ENCODE results near the gene MRPL53. TPM values are rescaled to one million over a fixed set of nuclear protein-coding genes. Genes with fewer than 3 reads are reported as not detected.

The MRPL53 gene
- total and polyA plus RNA-seq, 2 of the 13 experiments (the other 11 are each of a cell fraction or from before 2014, with no cell fraction given): 34.3 to 51.9 TPM

GRCh38 chr2:74454654-74455511 lies 17.6 kb downstream of the MRPL53 start, which contains the start of gene INO80B (continued):
- TF ChIP-seq MLLT10 (CRISPR knock-in tag; IDR thresholded peaks at IDR 0.05) (no peak), PAF1 (CRISPR knock-in tag; IDR thresholded peaks at IDR 0.05) (no peak), ZNF24 (IDR thresholded peaks at IDR 0.05) (peak; percentile 80; the same call in 1 of the 2 replicates), ZNF850 (CRISPR knock-in tag; conservative IDR thresholded peaks at IDR 0.05) (no peak), IKZF5 (CRISPR knock-in tag; IDR thresholded peaks at IDR 0.05) (peak; percentile 97), ZNF782 (CRISPR knock-in tag; IDR thresholded peaks at IDR 0.05; ENCODE audit: borderline replicate concordance) (peak; percentile 88; the same call in 1 of the 2 replicates), RFXAP (CRISPR knock-in tag; IDR thresholded peaks at IDR 0.05; ENCODE audit: borderline replicate concordance) (peak; percentile 81; the same call in 1 of the 2 replicates), ZNF101 (CRISPR knock-in tag; IDR thresholded peaks at IDR 0.05; ENCODE audit: borderline replicate concordance, low read depth) (no peak), ETV6 (CRISPR knock-in tag; conservative IDR thresholded peaks at IDR 0.05) (peak; percentile 94), ZNF280D (CRISPR knock-in tag; IDR thresholded peaks at IDR 0.05) (peak; percentile 91; the same call in 1 of the 2 replicates), KLF6 (CRISPR knock-in tag; IDR thresholded peaks at IDR 0.05) (0 out of 2 replicates have a peak, but pooled peaks have one; percentile 48), ZNF468 (CRISPR knock-in tag; IDR thresholded peaks at IDR 0.05) (no peak), TOPORS (CRISPR knock-in tag; IDR thresholded peaks at IDR 0.05) (peak; percentile 91), ZNF747 (CRISPR knock-in tag; IDR thresholded peaks at IDR 0.05; ENCODE audit: borderline replicate concordance) (peak; percentile 74; the same call in 1 of the 2 replicates), HNF4A (CRISPR knock-in tag; IDR thresholded peaks at IDR 0.05) (peak; percentile 48)
- TF ChIP-seq, protein P1, sequence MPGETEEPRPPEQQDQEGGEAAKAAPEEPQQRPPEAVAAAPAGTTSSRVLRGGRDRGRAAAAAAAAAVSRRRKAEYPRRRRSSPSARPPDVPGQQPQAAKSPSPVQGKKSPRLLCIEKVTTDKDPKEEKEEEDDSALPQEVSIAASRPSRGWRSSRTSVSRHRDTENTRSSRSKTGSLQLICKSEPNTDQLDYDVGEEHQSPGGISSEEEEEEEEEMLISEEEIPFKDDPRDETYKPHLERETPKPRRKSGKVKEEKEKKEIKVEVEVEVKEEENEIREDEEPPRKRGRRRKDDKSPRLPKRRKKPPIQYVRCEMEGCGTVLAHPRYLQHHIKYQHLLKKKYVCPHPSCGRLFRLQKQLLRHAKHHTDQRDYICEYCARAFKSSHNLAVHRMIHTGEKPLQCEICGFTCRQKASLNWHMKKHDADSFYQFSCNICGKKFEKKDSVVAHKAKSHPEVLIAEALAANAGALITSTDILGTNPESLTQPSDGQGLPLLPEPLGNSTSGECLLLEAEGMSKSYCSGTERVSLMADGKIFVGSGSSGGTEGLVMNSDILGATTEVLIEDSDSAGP (CRISPR knock-in tag; IDR thresholded peaks at IDR 0.05; ENCODE audit: borderline replicate concordance): peak; percentile 97
- TF ChIP-seq, protein P2, sequence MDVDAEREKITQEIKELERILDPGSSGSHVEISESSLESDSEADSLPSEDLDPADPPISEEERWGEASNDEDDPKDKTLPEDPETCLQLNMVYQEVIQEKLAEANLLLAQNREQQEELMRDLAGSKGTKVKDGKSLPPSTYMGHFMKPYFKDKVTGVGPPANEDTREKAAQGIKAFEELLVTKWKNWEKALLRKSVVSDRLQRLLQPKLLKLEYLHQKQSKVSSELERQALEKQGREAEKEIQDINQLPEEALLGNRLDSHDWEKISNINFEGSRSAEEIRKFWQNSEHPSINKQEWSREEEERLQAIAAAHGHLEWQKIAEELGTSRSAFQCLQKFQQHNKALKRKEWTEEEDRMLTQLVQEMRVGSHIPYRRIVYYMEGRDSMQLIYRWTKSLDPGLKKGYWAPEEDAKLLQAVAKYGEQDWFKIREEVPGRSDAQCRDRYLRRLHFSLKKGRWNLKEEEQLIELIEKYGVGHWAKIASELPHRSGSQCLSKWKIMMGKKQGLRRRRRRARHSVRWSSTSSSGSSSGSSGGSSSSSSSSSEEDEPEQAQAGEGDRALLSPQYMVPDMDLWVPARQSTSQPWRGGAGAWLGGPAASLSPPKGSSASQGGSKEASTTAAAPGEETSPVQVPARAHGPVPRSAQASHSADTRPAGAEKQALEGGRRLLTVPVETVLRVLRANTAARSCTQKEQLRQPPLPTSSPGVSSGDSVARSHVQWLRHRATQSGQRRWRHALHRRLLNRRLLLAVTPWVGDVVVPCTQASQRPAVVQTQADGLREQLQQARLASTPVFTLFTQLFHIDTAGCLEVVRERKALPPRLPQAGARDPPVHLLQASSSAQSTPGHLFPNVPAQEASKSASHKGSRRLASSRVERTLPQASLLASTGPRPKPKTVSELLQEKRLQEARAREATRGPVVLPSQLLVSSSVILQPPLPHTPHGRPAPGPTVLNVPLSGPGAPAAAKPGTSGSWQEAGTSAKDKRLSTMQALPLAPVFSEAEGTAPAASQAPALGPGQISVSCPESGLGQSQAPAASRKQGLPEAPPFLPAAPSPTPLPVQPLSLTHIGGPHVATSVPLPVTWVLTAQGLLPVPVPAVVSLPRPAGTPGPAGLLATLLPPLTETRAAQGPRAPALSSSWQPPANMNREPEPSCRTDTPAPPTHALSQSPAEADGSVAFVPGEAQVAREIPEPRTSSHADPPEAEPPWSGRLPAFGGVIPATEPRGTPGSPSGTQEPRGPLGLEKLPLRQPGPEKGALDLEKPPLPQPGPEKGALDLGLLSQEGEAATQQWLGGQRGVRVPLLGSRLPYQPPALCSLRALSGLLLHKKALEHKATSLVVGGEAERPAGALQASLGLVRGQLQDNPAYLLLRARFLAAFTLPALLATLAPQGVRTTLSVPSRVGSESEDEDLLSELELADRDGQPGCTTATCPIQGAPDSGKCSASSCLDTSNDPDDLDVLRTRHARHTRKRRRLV (CRISPR knock-in tag; IDR thresholded peaks at IDR 0.05): no peak; the same call in 1 of the 2 replicates

Data from HepG2 (cell line).